Fibroblast of lung (primary cell): ENCODE results near the gene CACNA1H. TPM values are rescaled to one million over a fixed set of nuclear protein-coding genes. Genes with fewer than 3 reads are reported as not detected.
"Not testable (repeated sequence)": the region's sequence is repeated elsewhere in the genome, so short reads cannot be mapped to it uniquely, and the experiment has no call there.

Experiments used
- DNase-seq, 2 donors: peaks; one replicate each; pipeline versions ENCODE4 v3.0.0 to v3.0.0-alpha.2; 2010; ENCODE audit warnings: low read depth in 2 of 2
- H2AFZ ChIP-seq: 2 replicates; pipeline ENCODE4 v1.5.1; 2012; ENCODE audit warnings: low read length, control low read depth, inconsistent platforms
- H3K27ac ChIP-seq: 2 replicates; pipeline ENCODE4 v1.5.1; 2011; ENCODE audit warnings: low read length, control low read depth; ENCODE audit not compliant: insufficient read depth
- H3K27me3 ChIP-seq: 2 replicates; pipeline ENCODE4 v1.5.1; 2011; ENCODE audit warnings: mild to moderate bottlenecking, low read length; ENCODE audit not compliant: control insufficient read depth, insufficient read depth
- H3K36me3 ChIP-seq: 2 replicates; pipeline ENCODE4 v1.5.1; 2011; ENCODE audit warnings: low read length; ENCODE audit not compliant: control insufficient read depth, insufficient read depth
- H3K4me1 ChIP-seq: 2 replicates; pipeline ENCODE4 v1.5.1; 2011; ENCODE audit warnings: low read length; ENCODE audit not compliant: control insufficient read depth, insufficient read depth; ENCODE audit errors: extremely low read depth
- H3K4me2 ChIP-seq: 2 replicates; pipeline ENCODE4 v1.5.1; 2011; ENCODE audit warnings: low read length, control low read depth; ENCODE audit not compliant: insufficient read depth; ENCODE audit errors: extremely low read depth
- H3K4me3 ChIP-seq, 4 experiments: fragments of 200-600 bp in 1 of 4; sonication (generic) in 1 of 4; replicated peaks in 1 of 4; 2 replicates each; pipeline ENCODE4 v1.5.1; 2011 to 2016; ENCODE audit warnings: low read length in 4 of 4, low read depth in 3 of 4, mild to moderate bottlenecking in 3 of 4, control low read depth in 2 of 4, inconsistent platforms in 1 of 4, mixed read lengths in 1 of 4; ENCODE audit not compliant: insufficient read depth in 1 of 4; ENCODE audit errors: control extremely low read depth in 1 of 4
- H3K79me2 ChIP-seq: 2 replicates; pipeline ENCODE4 v1.5.1; 2012; ENCODE audit warnings: mild to moderate bottlenecking, low read length, inconsistent platforms; ENCODE audit not compliant: control insufficient read depth, insufficient read depth
- H3K9ac ChIP-seq: 2 replicates; pipeline ENCODE4 v1.5.1; 2011; ENCODE audit warnings: mild to moderate bottlenecking, low read length, control low read depth; ENCODE audit not compliant: insufficient read depth
- H3K9me3 ChIP-seq: 2 replicates; pipeline ENCODE4 v1.5.1; 2012; ENCODE audit warnings: low read depth, low read length; ENCODE audit not compliant: control insufficient read depth, insufficient read depth
- H4K20me1 ChIP-seq: 2 replicates; pipeline ENCODE4 v1.5.1; 2011; ENCODE audit warnings: low read length; ENCODE audit not compliant: control insufficient read depth, insufficient read depth; ENCODE audit errors: extremely low read depth
- EZH2 ChIP-seq: IDR thresholded peaks from 2 replicates; pipeline ENCODE4 v1.5.1; 2012; ENCODE audit warnings: low read length, control low read depth, mild to moderate bottlenecking; ENCODE audit errors: missing control alignments
- polyA plus RNA-seq, 2 donors: library from polyadenylated mRNA; depleted of rRNA in 1 of 2; stranded (reverse) in 1 of 2; unstranded in 1 of 2; fragments of >200 nt; gene quantifications; 2 replicates each; pipeline ENCODE4 v1.2.1, GENCODE V29; 2011 to 2012; ENCODE audit warnings: missing spikeins in 1 of 2
- total RNA-seq: library from RNA; depleted of rRNA; stranded (reverse); fragments of >200 nt; gene quantifications from 2 replicates; pipeline ENCODE4 v1.2.1, GENCODE V29; 2014
- TF ChIP-seq, protein P1 (sequence below), 2 donors: IDR thresholded peaks in 1 of 2; conservative IDR thresholded peaks in 1 of 2; 1 replicate in 1 of 2; 2 replicates in 1 of 2; pipeline ENCODE4 v1.5.1; 2011 to 2012; ENCODE audit warnings: low read length in 2 of 2, control low read depth in 1 of 2, inconsistent platforms in 1 of 2, low read depth in 1 of 2, mild to moderate bottlenecking in 1 of 2

CACNA1H gene
- total and polyA plus RNA-seq, 2 donors (not counting 1 experiment from before 2014, with no cell fraction given) = 1.2 to 10.5 TPM

DNA sequence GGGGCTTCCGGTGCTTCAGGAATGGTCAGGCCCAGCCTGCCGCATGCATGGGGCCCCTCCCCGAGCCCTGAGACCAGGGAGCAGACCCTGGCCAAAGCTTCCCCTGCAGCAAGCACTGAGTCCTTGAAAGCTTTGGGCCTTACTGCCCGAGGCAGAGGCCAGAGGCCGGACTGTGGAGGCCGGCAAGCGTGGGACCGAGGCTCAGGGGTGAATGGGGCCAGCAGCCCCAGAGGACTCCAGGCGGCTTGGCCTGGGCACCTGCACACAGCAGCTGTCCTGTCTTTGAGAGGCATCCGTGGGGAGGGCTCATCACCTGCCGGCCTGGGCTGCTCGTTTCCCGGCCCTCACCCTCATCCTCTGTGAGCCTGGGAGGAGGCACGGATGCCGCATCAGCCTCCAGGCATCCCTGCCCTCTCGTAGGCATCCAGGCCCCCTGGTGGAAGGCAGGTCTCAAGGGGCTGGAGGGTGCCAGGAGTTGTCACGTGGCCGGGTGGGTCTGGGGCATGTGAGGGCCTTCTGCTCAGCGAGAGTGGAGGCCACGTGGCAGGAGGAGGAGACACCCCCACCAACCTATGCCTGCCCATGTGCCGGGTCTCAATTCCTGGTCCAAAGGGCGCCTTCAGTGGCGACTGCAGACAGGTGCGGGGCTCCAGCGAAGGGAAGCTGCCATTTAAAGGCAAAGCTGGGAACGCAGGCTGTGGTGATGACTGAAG is 31.4 kb downstream of the CACNA1H start:
- DNase-seq = no peak
- peaks cover 9% of the 10 kb centered on the region for H3K4me1 ChIP-seq
- no peak overlapping the region for H3K4me3 ChIP-seq
- no peaks in the 10 kb centered on the region for H4K20me1 ChIP-seq
- H2AFZ ChIP-seq = no peak overlapping the region
- no peaks in the 10 kb centered on the region for H3K27me3 ChIP-seq
- H3K79me2 ChIP-seq = no peaks in the 10 kb centered on the region
- H3K4me2 ChIP-seq = no peak overlapping the region
- no peak overlapping the region for H3K9ac ChIP-seq
- no peaks in the 10 kb centered on the region for H3K9me3 ChIP-seq
- H3K27ac ChIP-seq = no peak overlapping the region
- TF ChIP-seq EZH2 = no peak
- TF ChIP-seq, protein P1, sequence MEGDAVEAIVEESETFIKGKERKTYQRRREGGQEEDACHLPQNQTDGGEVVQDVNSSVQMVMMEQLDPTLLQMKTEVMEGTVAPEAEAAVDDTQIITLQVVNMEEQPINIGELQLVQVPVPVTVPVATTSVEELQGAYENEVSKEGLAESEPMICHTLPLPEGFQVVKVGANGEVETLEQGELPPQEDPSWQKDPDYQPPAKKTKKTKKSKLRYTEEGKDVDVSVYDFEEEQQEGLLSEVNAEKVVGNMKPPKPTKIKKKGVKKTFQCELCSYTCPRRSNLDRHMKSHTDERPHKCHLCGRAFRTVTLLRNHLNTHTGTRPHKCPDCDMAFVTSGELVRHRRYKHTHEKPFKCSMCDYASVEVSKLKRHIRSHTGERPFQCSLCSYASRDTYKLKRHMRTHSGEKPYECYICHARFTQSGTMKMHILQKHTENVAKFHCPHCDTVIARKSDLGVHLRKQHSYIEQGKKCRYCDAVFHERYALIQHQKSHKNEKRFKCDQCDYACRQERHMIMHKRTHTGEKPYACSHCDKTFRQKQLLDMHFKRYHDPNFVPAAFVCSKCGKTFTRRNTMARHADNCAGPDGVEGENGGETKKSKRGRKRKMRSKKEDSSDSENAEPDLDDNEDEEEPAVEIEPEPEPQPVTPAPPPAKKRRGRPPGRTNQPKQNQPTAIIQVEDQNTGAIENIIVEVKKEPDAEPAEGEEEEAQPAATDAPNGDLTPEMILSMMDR (conservative IDR thresholded peaks at IDR 0.05 in 1 of 2, IDR thresholded peaks at IDR 0.05 in 1 of 2; ENCODE audit: low read depth in 1 of 2, low read length in 2 of 2) = peak in 1 of 2 donors; percentile 0
- no peaks in the 10 kb centered on the region for H3K36me3 ChIP-seq

DNA sequence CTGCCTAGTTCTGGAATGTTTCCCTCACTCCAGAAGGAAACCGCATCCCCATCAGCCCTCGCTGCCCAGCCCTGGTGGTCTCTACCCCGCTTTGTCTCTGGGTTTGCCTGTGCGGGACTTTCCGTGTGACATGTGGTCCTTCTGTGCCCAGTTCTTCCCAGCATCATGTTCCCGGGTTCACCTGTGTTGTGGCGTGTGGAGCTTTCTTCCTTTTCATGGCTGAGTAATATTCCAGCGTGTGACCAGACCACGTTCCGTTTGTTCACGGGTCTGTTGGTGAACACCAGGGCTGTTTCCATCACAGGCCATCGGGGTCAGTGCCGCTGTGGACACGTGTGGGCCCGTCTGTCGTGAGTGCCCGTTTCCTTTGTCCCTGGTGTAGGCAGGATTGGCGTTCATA is 32.1 kb downstream of the CACNA1H start:
- Histone ChIP-seq H3K36me3 (no peaks in the 10 kb centered on the region), H3K27ac (no peak overlapping the region), H2AFZ (no peak overlapping the region), H3K4me1 (peaks cover 9% of the 10 kb centered on the region), H4K20me1 (no peaks in the 10 kb centered on the region), H3K4me2 (no peak overlapping the region), H3K27me3 (no peaks in the 10 kb centered on the region), H3K9me3 (no peaks in the 10 kb centered on the region), H3K4me3 (no peak overlapping the region), H3K79me2 (no peaks in the 10 kb centered on the region), H3K9ac (no peak overlapping the region)
- DNase-seq = no peak
- TF ChIP-seq EZH2 = no peak
- TF ChIP-seq, protein P1 (conservative IDR thresholded peaks at IDR 0.05 in 1 of 2, IDR thresholded peaks at IDR 0.05 in 1 of 2; ENCODE audit: low read depth in 1 of 2, low read length in 2 of 2) = no peak

DNA sequence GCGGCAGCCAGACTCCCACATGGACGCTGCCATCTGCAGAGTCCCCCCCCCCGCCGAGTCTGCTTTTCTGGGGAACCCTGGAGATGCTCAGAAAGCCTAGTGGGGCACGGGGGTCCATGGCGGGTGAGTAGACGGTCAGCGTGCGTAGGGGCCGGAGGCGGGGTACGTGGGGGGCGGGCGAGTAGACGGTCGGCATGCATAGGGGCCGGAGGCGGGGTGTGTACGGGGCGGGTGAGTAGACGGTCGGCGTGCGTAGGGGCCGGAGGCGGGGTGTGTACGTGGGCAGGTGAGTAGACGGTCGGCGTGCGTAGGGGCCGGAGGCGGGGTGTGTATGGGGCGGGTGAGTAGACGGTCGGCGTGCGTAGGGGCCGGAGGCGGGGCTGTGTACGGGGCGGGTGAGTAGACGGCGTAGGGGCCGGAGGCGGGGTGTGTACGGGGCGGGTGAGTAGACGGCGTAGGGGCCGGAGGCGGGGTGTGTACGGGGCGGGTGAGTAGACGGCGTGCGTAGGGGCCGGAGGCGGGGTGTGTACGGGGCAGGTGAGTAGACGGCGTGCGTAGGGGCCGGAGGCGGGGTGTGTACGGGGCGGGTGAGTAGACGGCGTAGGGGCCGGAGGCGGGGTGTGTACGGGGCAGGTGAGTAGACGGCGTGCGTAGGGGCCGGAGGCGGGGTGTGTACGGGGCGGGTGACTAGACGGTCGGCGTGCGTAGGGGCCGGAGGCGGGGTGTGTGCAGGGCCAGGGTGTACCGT is 32.7 kb downstream of the CACNA1H start:
- not testable (repeated sequence) for H2AFZ ChIP-seq, H4K20me1 ChIP-seq, H3K27me3 ChIP-seq, H3K9ac ChIP-seq, H3K4me2 ChIP-seq, DNase-seq, H3K4me1 ChIP-seq, H3K9me3 ChIP-seq, H3K36me3 ChIP-seq, H3K79me2 ChIP-seq, H3K4me3 ChIP-seq, H3K27ac ChIP-seq
